GM12878 (cell line): ENCODE data around the gene PRPS1. TPM values are rescaled to one million over a fixed set of nuclear protein-coding genes. Genes with fewer than 3 reads are reported as not detected.

Experiments
- BACH1 ChIP-seq: fragments of 450-650 bp; IDR thresholded peaks from 2 replicates; pipeline ENCODE4 v1.6.1; 2017; ENCODE audit warnings: mild to moderate bottlenecking, borderline replicate concordance
- BHLHE40 ChIP-seq, 2 experiments: fragments of 450-650 bp in 1 of 2; IDR thresholded peaks; 2 replicates each; pipeline ENCODE4 v1.6.1; 2011 to 2017; ENCODE audit warnings: low read depth in 2 of 2, borderline replicate concordance in 1 of 2, improper control_type of control experiment in 1 of 2, low read length in 1 of 2, mild to moderate bottlenecking in 1 of 2
- CTCF ChIP-seq, 3 experiments: IDR thresholded peaks in 2 of 3; conservative IDR thresholded peaks in 1 of 3; 2 replicates each; pipeline ENCODE4 v1.5.1; 2011; ENCODE audit warnings: low read depth in 3 of 3, low read length in 3 of 3, mild to moderate bottlenecking in 3 of 3, control low read depth in 2 of 3, moderate library complexity in 2 of 3, inconsistent platforms in 1 of 3, mixed read lengths in 1 of 3; ENCODE audit not compliant: control insufficient read depth in 2 of 3, insufficient read depth in 1 of 3; ENCODE audit errors: extremely low read depth in 1 of 3
- JUND ChIP-seq: IDR thresholded peaks from 2 replicates; pipeline ENCODE4 v1.6.1; 2012; ENCODE audit warnings: low read depth, mild to moderate bottlenecking, low read length, improper control_type of control experiment, moderate library complexity
- MTA2 ChIP-seq: fragments of 450-650 bp; IDR thresholded peaks from 2 replicates; pipeline ENCODE4 v1.6.1; 2016; ENCODE audit warnings: low read depth, mild to moderate bottlenecking, moderate library complexity
- NBN ChIP-seq: fragments of 450-650 bp; IDR thresholded peaks from 2 replicates; pipeline ENCODE4 v1.6.1; 2016
- SP1 ChIP-seq: IDR thresholded peaks from one replicate; pipeline ENCODE4 v1.6.1; 2011; ENCODE audit warnings: low read depth, low read length
- WRNIP1 ChIP-seq: IDR thresholded peaks from 2 replicates; pipeline ENCODE4 v1.6.1; 2011; ENCODE audit warnings: low read depth, low read length, improper control_type of control experiment, borderline replicate concordance
- polyA plus RNA-seq, 11 experiments: library from polyadenylated mRNA; depleted of rRNA in 4 of 11; unstranded in 6 of 11; stranded (reverse) in 5 of 11; fragments of >200 nt; fragmentation: Nextera tagmentation in 4 of 11; fragmentation: Illumina TruSeq in 1 of 11; extraction: Ambion mirVana in 4 of 11; extraction: Trizol in 1 of 11; gene quantifications; 1 replicate in 1 of 11; 2 replicates in 10 of 11; pipeline versions ENCODE4 v1.2.1 to v1.2.3, GENCODE V29; 2011 to 2016; ENCODE audit warnings: inconsistent platforms in 2 of 11, missing spikeins in 2 of 11, low read depth in 1 of 11
- total RNA-seq, 4 experiments: library from RNA; depleted of rRNA in 3 of 4; stranded (reverse); fragments of >200 nt in 3 of 4; fragmentation: Illumina TruSeq in 1 of 4; extraction: Trizol in 1 of 4; gene quantifications; 2 replicates each; pipeline versions ENCODE4 v1.2.1 to v1.2.3, GENCODE V29; 2013 to 2021
- TF ChIP-seq, protein P1 (sequence below): IDR thresholded peaks from 2 replicates; pipeline ENCODE4 v1.6.1; 2011; ENCODE audit warnings: borderline replicate concordance, low read depth, mild to moderate bottlenecking, moderate library complexity, low read length; ENCODE audit not compliant: insufficient read depth, poor library complexity, severe bottlenecking

The PRPS1 gene
- total and polyA plus RNA-seq, 10 of the 15 experiments (the other 5 are each of a cell fraction or from before 2014, with no cell fraction given), result 26.5 to 86.5 (median 61.1) TPM

DNA sequence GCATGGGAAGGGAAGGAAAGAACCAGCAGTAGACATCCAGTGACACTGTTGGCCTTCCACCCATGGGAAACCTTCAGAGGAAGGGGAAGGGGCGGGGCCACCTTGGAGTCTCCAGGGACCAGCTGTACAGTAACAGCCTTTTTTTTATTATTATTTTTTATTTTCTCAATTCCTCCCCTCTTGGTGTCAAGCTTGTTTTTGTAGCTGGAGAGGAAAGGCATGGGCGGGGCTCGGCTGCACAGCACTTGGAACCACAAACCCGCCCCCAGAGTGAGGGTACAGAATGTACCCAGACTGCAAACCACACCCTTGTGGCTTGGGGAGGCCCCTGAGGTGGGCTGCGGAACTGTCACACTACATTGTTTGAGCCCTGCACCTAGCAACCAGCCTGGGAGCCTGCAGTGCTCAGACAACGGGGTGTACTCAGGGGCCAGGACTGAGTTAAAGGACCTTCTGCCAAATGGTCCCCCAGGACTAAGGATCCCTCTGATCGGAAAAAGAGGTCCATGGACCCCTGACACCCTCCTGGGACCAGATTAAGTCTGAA, 45.7 kb downstream of the PRPS1 start (continued):
- TF ChIP-seq JUND (0 out of 2 replicates have a peak, but pooled peaks have one; percentile 11), MTA2 (peak; percentile 46; the same call in 1 of the 2 replicates), BACH1 (peak; percentile 44; the same call in 1 of the 2 replicates), NBN (peak; percentile 17; the same call in 1 of the 2 replicates), CTCF (IDR thresholded peaks at IDR 0.05 in 2 of 3, conservative IDR thresholded peaks at IDR 0.05 in 1 of 3; ENCODE audit: control insufficient read depth in 2 of 3, extremely low read depth in 1 of 3, insufficient read depth in 1 of 3, low read depth in 3 of 3, low read length in 3 of 3) (no peak), WRNIP1 (no peak), SP1 (peak; percentile 12), BHLHE40 (IDR thresholded peaks at IDR 0.05; ENCODE audit: borderline replicate concordance in 1 of 2, low read depth in 2 of 2, low read length in 1 of 2) (peak; percentile 37 to 74; a peak in 2 of 4 replicates)
- TF ChIP-seq, protein P1, sequence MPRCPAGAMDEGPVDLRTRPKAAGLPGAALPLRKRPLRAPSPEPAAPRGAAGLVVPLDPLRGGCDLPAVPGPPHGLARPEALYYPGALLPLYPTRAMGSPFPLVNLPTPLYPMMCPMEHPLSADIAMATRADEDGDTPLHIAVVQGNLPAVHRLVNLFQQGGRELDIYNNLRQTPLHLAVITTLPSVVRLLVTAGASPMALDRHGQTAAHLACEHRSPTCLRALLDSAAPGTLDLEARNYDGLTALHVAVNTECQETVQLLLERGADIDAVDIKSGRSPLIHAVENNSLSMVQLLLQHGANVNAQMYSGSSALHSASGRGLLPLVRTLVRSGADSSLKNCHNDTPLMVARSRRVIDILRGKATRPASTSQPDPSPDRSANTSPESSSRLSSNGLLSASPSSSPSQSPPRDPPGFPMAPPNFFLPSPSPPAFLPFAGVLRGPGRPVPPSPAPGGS, result peak; percentile 66
